ENCODE results near the gene GM2A. TPM values are rescaled to one million over a fixed set of nuclear protein-coding genes. Genes with fewer than 3 reads are reported as not detected.

GM2A gene
- total and polyA plus RNA-seq, 2 donors (not counting 1 experiment from before 2014, with no cell fraction given) = 29.8 to 82.7 TPM

- Mint-ChIP-seq H3K9me3 (ENCODE audit: insufficient read depth) (no peaks in the 10 kb centered on the region), H3K27me3 (no peaks in the 10 kb centered on the region), H3K4me1 (peaks cover 58% of the 10 kb centered on the region), H3K27ac (peak overlapping the region; percentile 62), H3K4me3 (no peak overlapping the region)
- H3K9me3 ChIP-seq (ENCODE audit: control extremely low read depth in 1 of 3, control insufficient read depth in 2 of 3, insufficient read depth in 1 of 3, low read length in 2 of 3) = no peaks in the 10 kb centered on the region
- H3K4me2 ChIP-seq (replicated peaks; ENCODE audit: low read depth, low read length, poor library complexity, severe bottlenecking) = no peak overlapping the region
- no peaks in the 10 kb centered on the region for H3K27me3 ChIP-seq (replicated peaks in 1 of 4; ENCODE audit: control extremely low read depth in 1 of 4, control insufficient read depth in 3 of 4, insufficient read depth in 4 of 4, low read length in 3 of 4)
- TF ChIP-seq EZH2 (IDR thresholded peaks at IDR 0.05; ENCODE audit: borderline replicate concordance, insufficient read depth, low read depth, low read length, poor library complexity, severe bottlenecking) = no peak
- TF ChIP-seq, protein P1, sequence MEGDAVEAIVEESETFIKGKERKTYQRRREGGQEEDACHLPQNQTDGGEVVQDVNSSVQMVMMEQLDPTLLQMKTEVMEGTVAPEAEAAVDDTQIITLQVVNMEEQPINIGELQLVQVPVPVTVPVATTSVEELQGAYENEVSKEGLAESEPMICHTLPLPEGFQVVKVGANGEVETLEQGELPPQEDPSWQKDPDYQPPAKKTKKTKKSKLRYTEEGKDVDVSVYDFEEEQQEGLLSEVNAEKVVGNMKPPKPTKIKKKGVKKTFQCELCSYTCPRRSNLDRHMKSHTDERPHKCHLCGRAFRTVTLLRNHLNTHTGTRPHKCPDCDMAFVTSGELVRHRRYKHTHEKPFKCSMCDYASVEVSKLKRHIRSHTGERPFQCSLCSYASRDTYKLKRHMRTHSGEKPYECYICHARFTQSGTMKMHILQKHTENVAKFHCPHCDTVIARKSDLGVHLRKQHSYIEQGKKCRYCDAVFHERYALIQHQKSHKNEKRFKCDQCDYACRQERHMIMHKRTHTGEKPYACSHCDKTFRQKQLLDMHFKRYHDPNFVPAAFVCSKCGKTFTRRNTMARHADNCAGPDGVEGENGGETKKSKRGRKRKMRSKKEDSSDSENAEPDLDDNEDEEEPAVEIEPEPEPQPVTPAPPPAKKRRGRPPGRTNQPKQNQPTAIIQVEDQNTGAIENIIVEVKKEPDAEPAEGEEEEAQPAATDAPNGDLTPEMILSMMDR (IDR thresholded peaks at IDR 0.05) = no peak
- no peaks in the 10 kb centered on the region for H3K36me3 ChIP-seq (replicated peaks in 1 of 2; ENCODE audit: control extremely low read depth in 1 of 2, control insufficient read depth in 1 of 2, extremely low read depth in 1 of 2, insufficient read depth in 2 of 2, low read length in 1 of 2)
- H4K20me1 ChIP-seq (ENCODE audit: control insufficient read depth, insufficient read depth, low read length, poor library complexity, severe bottlenecking) = no peaks in the 10 kb centered on the region
- ChIA-PET POLR2A (interaction anchor here (1.2 kb wide), 1 partner anchor 9 kb away, joined by 5 read pairs; no protein-coding TSS in a partner anchor), CTCF (no interaction called here)
- intact Hi-C loops (cut with micrococcal nuclease) = no loop called here
- 100% methylated on average over 2 of the region's 3 CpGs for WGBS (ENCODE audit: insufficient coverage)
- peaks cover 38 to 43% of the 10 kb centered on the region in 2 donors for H3K4me1 ChIP-seq (ENCODE audit: control insufficient read depth in 2 of 2, insufficient read depth in 2 of 2, low read length in 2 of 2)
- ATAC-seq (ENCODE audit: low read depth) = no peak
- no peak overlapping the region for H3K4me3 ChIP-seq (ENCODE audit: control extremely low read depth in 1 of 5, extremely low read depth in 1 of 5, insufficient read depth in 1 of 5, low read depth in 2 of 5, low read length in 4 of 5)
- DNase-seq = no peak
- H3K27ac ChIP-seq (ENCODE audit: low read length in 2 of 2) = no peak overlapping the region
- H2AFZ ChIP-seq (ENCODE audit: insufficient read depth, low read depth, low read length, poor library complexity, severe bottlenecking) = no peak overlapping the region
- no peak overlapping the region for H3K9ac ChIP-seq (ENCODE audit: low read length)
- H3K79me2 ChIP-seq (ENCODE audit: control insufficient read depth, insufficient read depth, low read length) = peaks cover 28% of the 10 kb centered on the region
These were observed 8.8 kb upstream of the GM2A start for GRCh38 chr5:151244206-151244605.

DNA sequence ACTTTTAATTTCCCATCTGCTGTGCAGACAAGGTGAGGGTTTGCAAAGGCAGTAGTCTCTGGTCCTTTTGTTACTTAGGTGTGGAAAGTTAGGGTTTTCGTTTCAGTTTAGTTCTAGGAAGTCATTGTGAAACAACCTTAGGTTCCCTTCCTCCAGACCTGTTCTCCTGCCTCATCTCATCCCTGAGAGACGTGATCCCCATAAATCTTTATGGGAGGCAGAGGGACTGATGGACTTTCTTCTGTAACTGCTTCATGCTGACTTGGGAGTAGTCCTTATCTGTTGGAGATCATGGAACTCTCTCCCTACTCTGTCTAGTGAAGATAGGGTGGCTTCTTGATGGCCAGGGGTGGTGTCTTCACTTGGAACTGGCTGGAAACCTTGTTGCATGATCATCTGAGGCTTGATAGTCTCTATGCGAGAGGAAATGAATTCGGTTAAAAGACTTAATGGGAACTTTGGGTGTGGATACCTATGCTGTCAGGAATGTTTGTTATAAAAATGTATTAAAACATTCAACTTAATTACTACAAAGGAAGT is 7.2 kb upstream of the GM2A start:
- no CpG with 5 or more reads among the region's 4 CpGs for WGBS (ENCODE audit: insufficient coverage)
- Histone ChIP-seq H3K9me3 (ENCODE audit: control extremely low read depth in 1 of 3, control insufficient read depth in 2 of 3, insufficient read depth in 1 of 3, low read length in 2 of 3) (no peaks in the 10 kb centered on the region), H3K79me2 (ENCODE audit: control insufficient read depth, insufficient read depth, low read length) (peaks cover 20% of the 10 kb centered on the region), H2AFZ (ENCODE audit: insufficient read depth, low read depth, low read length, poor library complexity, severe bottlenecking) (no peak overlapping the region), H3K27ac (ENCODE audit: low read length in 2 of 2) (no peak overlapping the region), H3K4me3 (ENCODE audit: control extremely low read depth in 1 of 5, extremely low read depth in 1 of 5, insufficient read depth in 1 of 5, low read depth in 2 of 5, low read length in 4 of 5) (no peak overlapping the region), H3K27me3 (replicated peaks in 1 of 4; ENCODE audit: control extremely low read depth in 1 of 4, control insufficient read depth in 3 of 4, insufficient read depth in 4 of 4, low read length in 3 of 4) (no peaks in the 10 kb centered on the region), H3K36me3 (replicated peaks in 1 of 2; ENCODE audit: control extremely low read depth in 1 of 2, control insufficient read depth in 1 of 2, extremely low read depth in 1 of 2, insufficient read depth in 2 of 2, low read length in 1 of 2) (no peaks in the 10 kb centered on the region), H3K4me1 (ENCODE audit: control insufficient read depth in 2 of 2, insufficient read depth in 2 of 2, low read length in 2 of 2) (peaks cover 23 to 27% of the 10 kb centered on the region in 2 donors), H3K9ac (ENCODE audit: low read length) (no peak overlapping the region), H4K20me1 (ENCODE audit: control insufficient read depth, insufficient read depth, low read length, poor library complexity, severe bottlenecking) (no peaks in the 10 kb centered on the region), H3K4me2 (replicated peaks; ENCODE audit: low read depth, low read length, poor library complexity, severe bottlenecking) (no peak overlapping the region)
- no peak overlapping the region for H3K4me3 Mint-ChIP-seq
- peaks cover 43% of the 10 kb centered on the region for H3K4me1 Mint-ChIP-seq
- H3K27me3 Mint-ChIP-seq = no peaks in the 10 kb centered on the region
- TF ChIP-seq, protein P1 (IDR thresholded peaks at IDR 0.05) = no peak
- no peak for TF ChIP-seq EZH2 (IDR thresholded peaks at IDR 0.05; ENCODE audit: borderline replicate concordance, insufficient read depth, low read depth, low read length, poor library complexity, severe bottlenecking)
- no peaks in the 10 kb centered on the region for H3K9me3 Mint-ChIP-seq (ENCODE audit: insufficient read depth)
- no peak for DNase-seq
- peak overlapping the region; percentile 20 for H3K27ac Mint-ChIP-seq
- ChIA-PET POLR2A (no interaction called here), CTCF (no interaction called here)
- ATAC-seq (ENCODE audit: low read depth) = no peak
- intact Hi-C loops (cut with micrococcal nuclease) = no loop called here

Measured in B cell (primary cell).